Activated CD4-positive, alpha-beta T cell treated with anti-CD3 and anti-CD28 coated beads for 36 hours (primary cell): ENCODE data around the gene ZCCHC7. TPM values are rescaled to one million over a fixed set of nuclear protein-coding genes. Genes with fewer than 3 reads are reported as not detected.
"Not testable (repeated sequence)": the region's sequence is repeated elsewhere in the genome, so short reads cannot be mapped to it uniquely, and the experiment has no call there.

Experiments
- ATAC-seq: fragments of 200-7000 bp; cut with Tn5 transposase; one replicate; pipeline ENCODE4 v1.10.0; 2021; ENCODE audit warnings: mild to moderate bottlenecking, moderate library complexity
- CTCF ChIA-PET: fragments of 350-600 bp; sonication (Branson Sonifier 250); formaldehyde crosslinking; loops from one replicate; lab custom pipeline; 2021; ENCODE audit warnings: antibody characterized with exemption; lab: Charles Lee
- POLR2A ChIA-PET: fragments of 350-600 bp; sonication (Branson Sonifier 250); formaldehyde crosslinking; loops from one replicate; lab custom pipeline; 2021; ENCODE audit warnings: antibody characterized with exemption, inconsistent platforms; lab: Charles Lee
- DNase-seq: peaks from one replicate; pipeline ENCODE4 v3.0.0-alpha.2; 2020
- H3K27ac Mint-ChIP-seq: one replicate; pipeline ENCODE4 v1.8.0; 2021; ENCODE audit warnings: mixed read lengths
- H3K27me3 Mint-ChIP-seq: one replicate; pipeline ENCODE4 v1.8.0; 2021; ENCODE audit warnings: mixed read lengths
- H3K36me3 Mint-ChIP-seq: one replicate; pipeline ENCODE4 v1.8.0; 2021; ENCODE audit warnings: low read depth, mixed read lengths
- H3K4me1 Mint-ChIP-seq: one replicate; pipeline ENCODE4 v1.8.0; 2021; ENCODE audit warnings: mixed read lengths
- H3K4me3 Mint-ChIP-seq: one replicate; pipeline ENCODE4 v1.8.0; 2021; ENCODE audit warnings: mild to moderate bottlenecking, moderate library complexity, mixed read lengths
- H3K9me3 Mint-ChIP-seq: one replicate; pipeline ENCODE4 v1.8.0; 2021; ENCODE audit warnings: low read depth, mixed read lengths
- intact Hi-C, 2 experiments: fragments of 100-400 bp; cut with DNase I in 1 of 2; cut with micrococcal nuclease in 1 of 2; formaldehyde crosslinking; loops; one replicate each; pipeline versions ENCODE4 v1.14.2 to v1.15.1; 2022 to 2024; cut with DNase I, micrococcal nuclease
- total RNA-seq, 2 experiments: library from RNA; stranded (reverse); gene quantifications; one replicate each; pipeline ENCODE4 v1.2.3, GENCODE V29; 2021

Gene ZCCHC7
- total RNA-seq, 2 experiments from 2014 or later: 29.9 to 50.2 TPM

GRCh38 chr9:37150415-37150814 is 30.0 kb downstream of the ZCCHC7 start:
- DNase-seq (no peak), ATAC-seq (no peak)
- H3K4me3 Mint-ChIP-seq: no peak overlapping the region
- intact Hi-C loops: no loop called here
- peaks cover 28% of the 10 kb centered on the region for H3K4me1 Mint-ChIP-seq
- H3K27me3 Mint-ChIP-seq: no peaks in the 10 kb centered on the region
- H3K27ac Mint-ChIP-seq: no peak overlapping the region
- CTCF ChIA-PET: interaction anchor here (0.8 to 1.0 kb wide), 2 partner anchors 13 to 24 kb away, joined by 3 read pairs; no protein-coding TSS in a partner anchor
- POLR2A ChIA-PET: interaction anchor here (1.1 kb wide), 1 partner anchor 12 kb away, joined by 5 read pairs; no protein-coding TSS in a partner anchor
- H3K9me3 Mint-ChIP-seq: no peaks in the 10 kb centered on the region
- peaks cover 35% of the 10 kb centered on the region for H3K36me3 Mint-ChIP-seq

DNA sequence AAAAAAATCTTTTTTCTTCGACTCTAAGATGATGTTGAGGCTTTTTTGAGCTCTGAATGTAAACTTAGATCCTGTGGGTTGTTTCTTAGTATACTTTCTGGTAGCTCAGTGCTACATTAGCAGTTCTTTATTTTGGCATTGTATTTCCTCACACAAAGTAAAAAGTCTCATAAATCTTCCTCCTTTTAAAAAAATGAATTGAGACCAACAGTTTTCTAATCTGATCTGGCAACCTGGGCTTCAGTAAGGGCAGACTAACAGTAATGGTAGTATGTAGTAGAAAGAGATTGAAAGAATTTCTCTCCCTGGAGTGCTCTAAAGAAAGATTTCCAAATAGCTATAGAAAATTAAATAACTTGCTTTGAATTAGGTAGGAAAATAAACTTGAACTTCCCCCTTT is 31.4 kb downstream of the ZCCHC7 start:
- CTCF ChIA-PET: interaction anchor here (0.6 to 0.9 kb wide), 4 partner anchors 29 to 263 kb away, joined by 3 to 4 read pairs (median 3); no protein-coding TSS in a partner anchor
- H3K27me3 Mint-ChIP-seq: no peaks in the 10 kb centered on the region
- peaks cover 39% of the 10 kb centered on the region for H3K36me3 Mint-ChIP-seq

DNA sequence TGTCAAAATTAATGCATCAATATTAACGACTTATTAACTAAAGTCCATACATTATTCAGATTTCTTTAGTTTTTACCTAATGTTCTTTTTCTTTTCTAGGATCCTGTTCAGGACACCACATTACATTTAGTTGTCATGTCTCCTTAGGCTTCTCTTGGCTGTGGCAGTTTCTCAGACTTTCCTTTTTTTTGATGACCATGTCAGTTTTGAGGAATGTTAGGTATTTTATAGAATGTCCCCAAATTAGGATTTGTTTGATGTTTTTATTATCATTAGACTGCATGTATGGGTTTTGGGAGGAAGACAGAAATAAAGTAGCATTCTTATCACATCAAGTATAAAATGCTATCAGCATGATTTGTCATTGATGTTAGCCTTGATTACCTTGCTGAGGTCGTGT is 32.0 kb downstream of the ZCCHC7 start:
- DNase-seq (no peak), ATAC-seq (no peak)
- H3K36me3 Mint-ChIP-seq: peaks cover 42% of the 10 kb centered on the region
- no peak overlapping the region for H3K27ac Mint-ChIP-seq
- no peaks in the 10 kb centered on the region for H3K9me3 Mint-ChIP-seq
- POLR2A ChIA-PET: no interaction called here
- H3K27me3 Mint-ChIP-seq: no peaks in the 10 kb centered on the region
- intact Hi-C loops: no loop called here
- H3K4me3 Mint-ChIP-seq: no peak overlapping the region
- H3K4me1 Mint-ChIP-seq: peaks cover 30% of the 10 kb centered on the region
- CTCF ChIA-PET: interaction anchor here (0.6 to 0.9 kb wide), 2 partner anchors 36 to 63 kb away, joined by 3 to 4 read pairs; no protein-coding TSS in a partner anchor

More for the DNA sequence above, 31.4 kb downstream of the ZCCHC7 start:
- Mint-ChIP-seq H3K9me3 (no peaks in the 10 kb centered on the region), H3K27ac (no peak overlapping the region), H3K4me1 (peaks cover 28% of the 10 kb centered on the region), H3K4me3 (no peak overlapping the region)
- ATAC-seq (no peak), DNase-seq (no peak)
- intact Hi-C loops: no loop called here
- POLR2A ChIA-PET: no interaction called here

- H3K4me3 Mint-ChIP-seq: no peak overlapping the region
- no peaks in the 10 kb centered on the region for H3K27me3 Mint-ChIP-seq
- H3K27ac Mint-ChIP-seq: no peak overlapping the region
- intact Hi-C loops: no loop called here
- ChIA-PET POLR2A (no interaction called here), CTCF (interaction anchor here (0.7 to 1.1 kb wide), 2 partner anchors 56 to 95 kb away, joined by 3 to 4 read pairs; no protein-coding TSS in a partner anchor)
- no peaks in the 10 kb centered on the region for H3K9me3 Mint-ChIP-seq
- peaks cover 19% of the 10 kb centered on the region for H3K4me1 Mint-ChIP-seq
- H3K36me3 Mint-ChIP-seq: peaks cover 44% of the 10 kb centered on the region
- DNase-seq (no peak), ATAC-seq (no peak)
Measured at GRCh38 chr9:37155601-37156000, 35.2 kb downstream of the ZCCHC7 start.

GRCh38 chr9:37156205-37156604 is 35.8 kb downstream of the ZCCHC7 start:
- no peak for DNase-seq
- Mint-ChIP-seq H3K36me3 (peaks cover 44% of the 10 kb centered on the region), H3K27ac (no peak overlapping the region), H3K27me3 (no peaks in the 10 kb centered on the region), H3K4me1 (peaks cover 19% of the 10 kb centered on the region), H3K9me3 (no peaks in the 10 kb centered on the region), H3K4me3 (no peak overlapping the region)
- ChIA-PET CTCF (interaction anchor here (0.7 to 1.1 kb wide), 2 partner anchors 55 to 94 kb away, joined by 3 to 4 read pairs; no protein-coding TSS in a partner anchor), POLR2A (no interaction called here)
- ATAC-seq: no peak
- intact Hi-C loops: no loop called here

- H3K36me3 Mint-ChIP-seq: peaks cover 50% of the 10 kb centered on the region
- H3K4me3 Mint-ChIP-seq: no peak overlapping the region
- H3K4me1 Mint-ChIP-seq: peaks cover 19% of the 10 kb centered on the region
- CTCF ChIA-PET: no interaction called here
- ATAC-seq: peak; percentile 84
- no peak overlapping the region for H3K27ac Mint-ChIP-seq
- POLR2A ChIA-PET: no interaction called here
- no peaks in the 10 kb centered on the region for H3K9me3 Mint-ChIP-seq
- no peaks in the 10 kb centered on the region for H3K27me3 Mint-ChIP-seq
- no peak for DNase-seq
- intact Hi-C loops: no loop called here
Measured at GRCh38 chr9:37156781-37157356, 36.5 kb downstream of the ZCCHC7 start.

GRCh38 chr9:37157726-37158377 is 37.5 kb downstream of the ZCCHC7 start:
- intact Hi-C loops: no loop called here
- DNase-seq: no peak
- Mint-ChIP-seq H3K4me1 (peaks cover 16% of the 10 kb centered on the region), H3K36me3 (peaks cover 49% of the 10 kb centered on the region), H3K27me3 (no peaks in the 10 kb centered on the region), H3K4me3 (no peak overlapping the region), H3K9me3 (no peaks in the 10 kb centered on the region), H3K27ac (no peak overlapping the region)
- no peak for ATAC-seq
- ChIA-PET CTCF (no interaction called here), POLR2A (no interaction called here)

DNA sequence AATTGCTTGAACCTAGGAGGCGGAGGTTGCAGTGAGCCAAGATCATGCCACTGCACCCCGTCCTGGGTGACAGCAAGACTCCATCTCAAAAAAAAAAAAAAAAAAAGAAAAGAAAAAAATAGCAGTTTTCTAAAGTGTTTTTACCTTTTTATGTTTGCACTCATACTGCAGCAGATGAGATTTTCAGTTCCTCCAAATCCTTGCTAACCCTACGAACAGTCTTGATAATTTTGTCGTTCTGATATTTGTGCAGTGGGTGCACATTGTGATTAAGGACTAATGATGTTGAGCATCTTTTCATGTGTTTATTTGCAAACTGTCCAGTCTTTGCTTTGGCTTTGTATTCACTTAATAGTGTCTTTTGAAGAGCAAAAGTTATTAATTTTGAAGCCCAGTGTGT is 42.9 kb downstream of the ZCCHC7 start:
- Mint-ChIP-seq H3K4me1 (peaks cover 2% of the 10 kb centered on the region), H3K9me3 (no peaks in the 10 kb centered on the region), H3K36me3 (peaks cover 53% of the 10 kb centered on the region), H3K4me3 (no peak overlapping the region), H3K27me3 (no peaks in the 10 kb centered on the region), H3K27ac (no peak overlapping the region)
- CTCF ChIA-PET: no interaction called here
- POLR2A ChIA-PET: interaction anchor here (0.6 kb wide), 1 partner anchor 9 kb away, joined by 3 read pairs; no protein-coding TSS in a partner anchor
- DNase-seq (no peak), ATAC-seq (no peak)
- intact Hi-C loops: no loop called here

DNA sequence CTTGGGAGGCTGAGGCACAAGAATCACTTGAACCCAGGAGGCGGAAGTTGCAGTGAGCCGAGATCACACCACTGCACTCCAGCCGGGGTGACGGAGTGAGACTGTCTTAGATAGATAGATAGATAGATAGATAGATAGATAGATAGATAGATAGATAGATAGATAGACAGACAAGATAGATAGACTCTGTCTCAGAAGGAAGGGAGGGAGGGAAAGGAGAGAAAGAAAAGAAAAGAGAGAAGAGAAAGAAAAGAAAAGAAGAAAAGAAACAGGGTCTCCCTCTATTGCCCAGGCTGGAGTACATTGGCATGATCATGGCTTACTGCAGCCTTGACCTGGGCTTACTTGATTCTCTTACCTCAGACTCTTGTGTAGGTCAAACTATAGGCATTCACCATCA is 44.0 kb downstream of the ZCCHC7 start:
- POLR2A ChIA-PET: interaction anchor here (0.7 kb wide), 1 partner anchor 43 kb away, joined by 3 read pairs; no protein-coding TSS in a partner anchor

DNA sequence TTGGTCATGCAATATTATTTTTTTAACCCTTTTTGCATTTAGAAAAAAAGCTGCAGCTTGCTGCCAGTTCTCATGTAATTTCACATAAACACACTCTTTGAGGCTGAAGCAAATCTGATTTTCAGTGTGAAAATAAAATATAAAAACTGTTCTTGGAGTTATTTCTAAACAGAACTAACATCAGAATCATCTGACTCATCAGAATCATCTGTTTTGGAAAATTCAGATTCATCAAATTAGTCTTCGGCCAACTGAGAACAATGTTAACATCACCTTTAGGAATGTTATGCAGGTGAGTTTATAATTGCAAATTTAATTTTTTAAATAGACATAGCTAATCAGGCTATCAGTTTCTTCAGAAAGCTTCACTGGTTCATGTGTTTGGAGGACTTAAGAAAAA is 45.3 kb downstream of the ZCCHC7 start:
- intact Hi-C loops: no loop called here
- H3K36me3 Mint-ChIP-seq: peaks cover 59% of the 10 kb centered on the region
- H3K27ac Mint-ChIP-seq: no peak overlapping the region
- DNase-seq (no peak), ATAC-seq (no peak)
- H3K9me3 Mint-ChIP-seq: no peaks in the 10 kb centered on the region
- CTCF ChIA-PET: no interaction called here
- peaks cover 2% of the 10 kb centered on the region for H3K4me1 Mint-ChIP-seq
- no peaks in the 10 kb centered on the region for H3K27me3 Mint-ChIP-seq
- POLR2A ChIA-PET: no interaction called here
- H3K4me3 Mint-ChIP-seq: no peak overlapping the region

More for the DNA sequence above, 44.0 kb downstream of the ZCCHC7 start:
- H3K27ac Mint-ChIP-seq, ATAC-seq, H3K9me3 Mint-ChIP-seq, DNase-seq, intact Hi-C loops, H3K4me1 Mint-ChIP-seq, H3K4me3 Mint-ChIP-seq, CTCF ChIA-PET, H3K27me3 Mint-ChIP-seq: not testable (repeated sequence)
- H3K36me3 Mint-ChIP-seq: peaks cover 61% of the 10 kb centered on the region

GRCh38 chr9:37167456-37168047 is 47.2 kb downstream of the ZCCHC7 start:
- intact Hi-C loops: no loop called here
- Mint-ChIP-seq H3K4me3 (no peak overlapping the region), H3K27ac (no peak overlapping the region), H3K27me3 (no peaks in the 10 kb centered on the region), H3K4me1 (peaks cover 2% of the 10 kb centered on the region), H3K9me3 (no peaks in the 10 kb centered on the region), H3K36me3 (peaks cover 60% of the 10 kb centered on the region)
- ATAC-seq (no peak), DNase-seq (no peak)
- ChIA-PET POLR2A (no interaction called here), CTCF (no interaction called here)
